ENCODE results near the gene FBXO41. TPM values are rescaled to one million over a fixed set of nuclear protein-coding genes. Genes with fewer than 3 reads are reported as not detected.

FBXO41 gene
- total RNA-seq, 1 donor from 2014 or later: 14.0 TPM

DNA sequence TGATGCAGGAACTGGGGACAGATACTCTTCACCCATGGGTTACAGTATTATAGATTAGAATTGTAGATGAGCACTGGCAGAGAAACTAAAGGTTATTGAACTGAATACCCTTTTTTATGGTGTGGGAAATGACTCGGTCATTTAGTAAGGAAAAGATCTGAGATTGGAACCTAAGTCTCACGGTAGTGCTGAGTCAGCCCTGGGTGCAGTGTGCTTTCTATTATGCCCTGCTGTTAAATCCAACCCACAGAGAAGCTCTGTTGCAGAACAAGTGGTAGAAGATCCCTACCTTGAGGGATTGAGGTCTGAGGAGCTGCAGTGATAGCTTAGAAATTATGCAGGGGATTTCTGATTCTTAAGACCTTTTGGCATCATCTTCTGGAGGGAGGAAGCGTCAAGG lies 37.4 kb downstream of the FBXO41 start:
- peaks cover 3% of the 10 kb centered on the region for H3K4me1 Mint-ChIP-seq (ENCODE audit: low read depth, unreplicated experiment)
- H3K27ac Mint-ChIP-seq (ENCODE audit: unreplicated experiment): no peak overlapping the region
- H3K9me3 Mint-ChIP-seq (ENCODE audit: unreplicated experiment): no peaks in the 10 kb centered on the region
- no peaks in the 10 kb centered on the region for H3K27me3 Mint-ChIP-seq (ENCODE audit: unreplicated experiment)
- TF ChIP-seq CTCF (IDR thresholded peaks at IDR 0.05; ENCODE audit: partially characterized antibody, unreplicated experiment): no peak
- no peak for DNase-seq
- no peak overlapping the region for H3K4me3 Mint-ChIP-seq (ENCODE audit: unreplicated experiment)
- H3K36me3 Mint-ChIP-seq (ENCODE audit: unreplicated experiment): no peaks in the 10 kb centered on the region

- DNase-seq: no peak
- Mint-ChIP-seq H3K27ac (ENCODE audit: unreplicated experiment) (peak overlapping the region; percentile 52), H3K9me3 (ENCODE audit: unreplicated experiment) (no peaks in the 10 kb centered on the region), H3K4me1 (ENCODE audit: low read depth, unreplicated experiment) (peaks cover 3% of the 10 kb centered on the region), H3K4me3 (ENCODE audit: unreplicated experiment) (no peak overlapping the region), H3K27me3 (ENCODE audit: unreplicated experiment) (no peaks in the 10 kb centered on the region), H3K36me3 (ENCODE audit: unreplicated experiment) (no peaks in the 10 kb centered on the region)
- no peak for TF ChIP-seq CTCF (IDR thresholded peaks at IDR 0.05; ENCODE audit: partially characterized antibody, unreplicated experiment)
Measured at GRCh38 chr2:73244580-73244979, 39.7 kb downstream of the FBXO41 start.

- no peaks in the 10 kb centered on the region for H3K36me3 Mint-ChIP-seq (ENCODE audit: unreplicated experiment)
- H3K4me1 Mint-ChIP-seq (ENCODE audit: low read depth, unreplicated experiment): peaks cover 3% of the 10 kb centered on the region
- H3K9me3 Mint-ChIP-seq (ENCODE audit: unreplicated experiment): no peaks in the 10 kb centered on the region
- no peak for TF ChIP-seq CTCF (IDR thresholded peaks at IDR 0.05; ENCODE audit: partially characterized antibody, unreplicated experiment)
- H3K27ac Mint-ChIP-seq (ENCODE audit: unreplicated experiment): peak overlapping the region; percentile 52
- no peak overlapping the region for H3K4me3 Mint-ChIP-seq (ENCODE audit: unreplicated experiment)
- H3K27me3 Mint-ChIP-seq (ENCODE audit: unreplicated experiment): no peaks in the 10 kb centered on the region
- DNase-seq: peak; percentile 30
Measured at GRCh38 chr2:73243884-73244570, 40.3 kb downstream of the FBXO41 start.

DNA sequence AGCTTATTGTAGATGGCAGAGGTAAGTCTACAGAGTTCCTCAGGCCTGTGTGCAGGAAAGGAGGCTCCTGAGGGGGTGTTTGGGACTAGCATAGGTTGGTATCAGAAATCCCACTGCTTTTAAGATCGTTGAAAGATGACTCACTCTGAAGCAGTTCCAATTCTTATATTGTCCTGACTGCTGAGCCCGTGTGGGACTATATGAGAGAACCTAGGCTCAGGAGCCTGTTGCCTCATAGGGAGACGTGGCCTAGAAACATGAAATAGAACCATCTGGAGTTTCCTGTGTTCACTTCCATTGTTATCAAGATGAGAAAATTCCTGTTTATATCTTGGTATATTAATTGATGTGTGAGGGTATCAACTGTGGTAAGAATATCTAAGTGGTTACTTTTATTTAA lies 44.5 kb downstream of the FBXO41 start:
- peaks cover under 1% of the 10 kb centered on the region for H3K27me3 Mint-ChIP-seq (ENCODE audit: unreplicated experiment)
- peaks cover 15% of the 10 kb centered on the region for H3K4me1 Mint-ChIP-seq (ENCODE audit: low read depth, unreplicated experiment)
- H3K9me3 Mint-ChIP-seq (ENCODE audit: unreplicated experiment): no peaks in the 10 kb centered on the region
- no peak for DNase-seq
- H3K27ac Mint-ChIP-seq (ENCODE audit: unreplicated experiment): no peak overlapping the region
- no peaks in the 10 kb centered on the region for H3K36me3 Mint-ChIP-seq (ENCODE audit: unreplicated experiment)
- no peak for TF ChIP-seq CTCF (IDR thresholded peaks at IDR 0.05; ENCODE audit: partially characterized antibody, unreplicated experiment)
- H3K4me3 Mint-ChIP-seq (ENCODE audit: unreplicated experiment): no peak overlapping the region

- Mint-ChIP-seq H3K27ac (ENCODE audit: unreplicated experiment) (no peak overlapping the region), H3K4me1 (ENCODE audit: low read depth, unreplicated experiment) (peaks cover 12% of the 10 kb centered on the region), H3K9me3 (ENCODE audit: unreplicated experiment) (no peaks in the 10 kb centered on the region), H3K4me3 (ENCODE audit: unreplicated experiment) (no peak overlapping the region), H3K27me3 (ENCODE audit: unreplicated experiment) (peaks cover 4% of the 10 kb centered on the region), H3K36me3 (ENCODE audit: unreplicated experiment) (no peaks in the 10 kb centered on the region)
- TF ChIP-seq CTCF (IDR thresholded peaks at IDR 0.05; ENCODE audit: partially characterized antibody, unreplicated experiment): no peak
- DNase-seq: no peak
Measured at GRCh38 chr2:73238976-73239375, 45.3 kb downstream of the FBXO41 start.

Data from glutamatergic neuron (in vitro differentiated cells).